Large intestine (tissue), 3 donors: ENCODE measurements around the gene MEGF9. TPM values are rescaled to one million over a fixed set of nuclear protein-coding genes. Genes with fewer than 3 reads are reported as not detected.
"Not testable (repeated sequence)": the region's sequence is repeated elsewhere in the genome, so short reads cannot be mapped to it uniquely, and the experiment has no call there.

Source experiments
- DNase-seq, 2 donors: peaks; one replicate each; pipeline versions ENCODE4 v3.0.0 to v3.0.0-alpha.2; 2013
- H3K27ac ChIP-seq: one replicate; pipeline ENCODE4 v1.5.1; 2013; ENCODE audit warnings: low read length
- H3K27me3 ChIP-seq: 2 replicates; pipeline ENCODE4 v1.6.1; 2013; ENCODE audit warnings: low read length; ENCODE audit not compliant: control insufficient read depth, insufficient read depth
- H3K36me3 ChIP-seq: 2 replicates; pipeline ENCODE4 v1.6.1; 2013; ENCODE audit warnings: low read length; ENCODE audit not compliant: control insufficient read depth, insufficient read depth
- H3K4me1 ChIP-seq: one replicate; pipeline ENCODE4 v1.6.1; 2013; ENCODE audit warnings: low read length; ENCODE audit not compliant: control insufficient read depth, insufficient read depth
- H3K4me3 ChIP-seq: one replicate; pipeline ENCODE4 v1.5.1; 2013; ENCODE audit warnings: low read length
- H3K9me3 ChIP-seq: one replicate; pipeline ENCODE4 v1.6.1; 2013; ENCODE audit warnings: mild to moderate bottlenecking, low read depth, low read length, moderate library complexity; ENCODE audit not compliant: control insufficient read depth
- WGBS: methylation state at CpG from one replicate; pipeline ENCODE4 v1.1.5; 2013; ENCODE audit warnings: low lambda C conversion rate; ENCODE audit not compliant: insufficient coverage; 5-methylcytosine and 5-hydroxymethylcytosine counted together
- polyA plus RNA-seq: library from polyadenylated mRNA; unstranded; fragments of 120-200 nt; gene quantifications from one replicate; pipeline ENCODE4 v1.2.1, GENCODE V29; 2013

MEGF9 gene
- polyA plus RNA-seq, 1 donor = 17.6 TPM

DNA sequence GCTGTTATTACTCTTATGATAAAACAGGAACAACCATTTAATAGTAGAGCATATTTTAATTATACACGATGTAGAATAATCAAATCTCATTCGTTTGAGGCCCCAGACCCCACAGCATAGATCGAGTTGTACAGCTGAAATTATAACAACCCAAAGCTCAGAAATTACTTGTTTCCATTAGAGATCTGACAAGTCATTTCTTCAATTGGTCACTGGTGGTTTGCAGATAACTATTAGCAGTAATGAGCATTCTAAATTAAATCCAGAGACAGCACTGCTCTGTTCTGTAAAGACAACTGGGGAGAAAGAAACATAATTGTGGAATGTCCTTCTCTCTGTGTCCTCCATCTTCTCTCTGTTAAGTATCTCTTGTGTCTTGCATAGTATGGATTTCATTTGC, 147.2 kb downstream of the MEGF9 start:
- peaks cover 73% of the 10 kb centered on the region for H3K36me3 ChIP-seq
- H3K27me3 ChIP-seq = no peaks in the 10 kb centered on the region
- 100% methylated on average over 2 of the region's 3 CpGs for WGBS
- H3K9me3 ChIP-seq = no peaks in the 10 kb centered on the region
- H3K27ac ChIP-seq = no peak overlapping the region
- peaks cover 12% of the 10 kb centered on the region for H3K4me1 ChIP-seq
- no peak overlapping the region for H3K4me3 ChIP-seq
- DNase-seq = no peak

DNA sequence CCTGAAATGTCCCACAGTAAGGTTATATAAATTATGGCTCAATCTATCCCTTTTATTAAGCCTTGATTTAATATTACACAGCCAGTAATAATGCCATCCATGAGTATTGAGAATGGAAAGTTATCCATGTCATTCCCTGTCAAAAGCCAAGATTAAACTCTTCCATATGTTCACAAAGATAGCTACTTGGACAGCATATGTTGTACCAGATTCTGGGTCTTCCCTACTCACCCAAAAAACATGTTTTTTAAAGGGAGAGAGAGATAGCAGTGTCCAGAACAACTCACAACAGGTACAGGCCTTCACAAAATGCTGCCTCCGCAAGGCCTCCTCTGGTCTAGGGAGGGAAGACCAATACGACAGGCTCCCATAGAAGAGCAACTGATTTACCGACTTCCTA, 149.7 kb downstream of the MEGF9 start:
- Histone ChIP-seq H3K27ac (no peak overlapping the region), H3K9me3 (no peaks in the 10 kb centered on the region), H3K4me3 (no peak overlapping the region), H3K27me3 (no peaks in the 10 kb centered on the region), H3K4me1 (no peaks in the 10 kb centered on the region), H3K36me3 (peaks cover 60% of the 10 kb centered on the region)
- no peak for DNase-seq
- no CpG with 5 or more reads among the region's 3 CpGs for WGBS

DNA sequence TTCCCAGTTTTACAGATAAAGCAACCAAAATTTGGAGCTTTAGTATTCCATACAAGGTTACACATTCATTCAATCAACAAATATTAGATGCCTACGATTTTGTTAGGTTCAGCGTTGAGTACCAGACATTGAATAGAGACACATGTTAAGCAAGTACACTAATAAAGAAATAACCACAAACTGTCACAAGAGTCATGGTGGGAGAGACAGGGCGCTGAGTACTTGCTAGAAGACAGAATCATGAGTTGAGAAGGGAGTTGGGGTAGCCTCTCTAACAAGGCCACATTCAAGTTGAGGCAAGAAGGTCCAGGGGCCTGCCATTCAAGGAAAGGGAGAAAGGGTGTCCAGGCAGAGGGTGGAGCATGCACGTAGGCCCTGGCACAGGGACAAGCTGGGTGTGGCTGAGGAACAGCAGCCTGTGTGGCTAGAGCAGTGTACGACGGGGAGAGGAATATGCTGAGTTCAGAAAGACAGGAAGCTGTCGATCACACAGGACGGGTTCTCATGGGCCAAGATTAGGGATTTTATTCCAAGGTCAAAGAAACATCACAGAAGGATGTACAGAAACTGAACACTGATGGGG, 151.3 kb downstream of the MEGF9 start:
- 100% methylated on average over 4 of the region's 8 CpGs for WGBS
- no peak for DNase-seq
- H3K27me3 ChIP-seq = no peaks in the 10 kb centered on the region
- no peak overlapping the region for H3K27ac ChIP-seq
- no peaks in the 10 kb centered on the region for H3K4me1 ChIP-seq
- H3K9me3 ChIP-seq = no peaks in the 10 kb centered on the region
- no peak overlapping the region for H3K4me3 ChIP-seq
- peaks cover 47% of the 10 kb centered on the region for H3K36me3 ChIP-seq

DNA sequence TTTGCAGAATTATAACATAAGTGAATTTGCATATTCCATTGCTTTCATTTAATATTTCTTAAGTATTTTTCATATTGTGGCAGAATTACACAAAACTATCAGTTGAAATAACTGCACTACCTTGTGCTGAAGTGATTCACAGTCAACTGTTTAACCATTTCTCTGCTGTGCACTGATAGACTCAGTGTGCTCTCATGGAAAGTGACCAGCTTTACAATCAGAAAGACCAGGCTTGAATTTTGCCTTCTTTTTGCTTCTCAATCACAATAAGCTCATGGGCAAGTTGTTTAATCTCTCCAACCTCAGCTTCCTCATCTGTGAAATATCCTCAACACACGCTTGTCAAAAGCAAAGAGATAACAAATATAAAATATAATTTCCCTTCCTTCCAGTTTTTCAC, 152.6 kb downstream of the MEGF9 start:
- Histone ChIP-seq H3K9me3 (no peaks in the 10 kb centered on the region), H3K27me3 (no peaks in the 10 kb centered on the region), H3K27ac (no peak overlapping the region), H3K4me1 (no peaks in the 10 kb centered on the region), H3K4me3 (no peak overlapping the region), H3K36me3 (peaks cover 41% of the 10 kb centered on the region)
- no CpG with 5 or more reads among the region's 1 CpG for WGBS
- no peak for DNase-seq

DNA sequence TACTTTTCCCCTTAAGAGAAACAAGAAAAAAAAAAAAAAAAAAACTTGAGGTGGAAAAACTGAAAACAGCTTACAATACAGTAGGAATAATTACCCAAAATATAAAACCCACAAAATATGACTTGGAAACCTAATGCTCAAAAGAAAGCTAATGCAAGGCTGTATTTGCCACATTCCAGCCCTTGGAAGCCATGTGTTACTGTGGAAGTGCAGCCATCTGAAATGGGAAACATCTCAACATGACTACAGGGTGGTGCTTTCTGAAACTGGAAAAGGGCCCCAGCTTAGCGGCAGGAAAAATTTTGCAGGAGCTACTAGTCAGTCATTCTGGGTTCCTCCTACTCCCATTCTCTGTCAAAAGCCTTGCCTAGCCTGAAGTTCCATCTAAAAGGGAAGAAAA, 154.7 kb downstream of the MEGF9 start:
- H3K9me3 ChIP-seq = no peaks in the 10 kb centered on the region
- no peak overlapping the region for H3K4me3 ChIP-seq
- H3K27ac ChIP-seq = no peak overlapping the region
- no peaks in the 10 kb centered on the region for H3K4me1 ChIP-seq
- H3K36me3 ChIP-seq = peaks cover 28% of the 10 kb centered on the region
- no CpG with 5 or more reads among the region's 1 CpG for WGBS
- no peak for DNase-seq
- H3K27me3 ChIP-seq = no peaks in the 10 kb centered on the region

DNA sequence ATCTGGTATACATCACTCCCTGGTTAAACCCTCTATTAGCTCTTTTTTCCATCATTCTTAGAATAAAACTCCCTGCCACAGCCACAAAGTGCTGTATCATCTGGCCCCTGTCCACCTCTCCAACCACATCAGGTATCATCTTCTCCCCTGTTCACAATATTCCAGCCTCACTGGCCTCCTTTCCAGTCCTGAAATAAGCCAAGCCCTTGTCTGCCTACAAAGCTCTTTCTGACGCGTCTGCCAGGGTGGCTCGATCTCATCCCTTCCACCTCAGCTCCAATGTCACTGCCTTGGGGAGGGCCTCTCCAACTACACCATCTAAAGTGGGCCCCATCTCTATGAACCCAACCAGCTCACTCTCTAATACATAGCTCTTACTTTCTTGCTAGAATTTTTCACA, 155.8 kb downstream of the MEGF9 start:
- no CpG with 5 or more reads among the region's 3 CpGs for WGBS
- Histone ChIP-seq H3K36me3 (peaks cover 26% of the 10 kb centered on the region), H3K27me3 (no peaks in the 10 kb centered on the region), H3K9me3 (no peaks in the 10 kb centered on the region), H3K4me3 (no peak overlapping the region), H3K27ac (no peak overlapping the region), H3K4me1 (no peaks in the 10 kb centered on the region)
- DNase-seq = no peak

DNA sequence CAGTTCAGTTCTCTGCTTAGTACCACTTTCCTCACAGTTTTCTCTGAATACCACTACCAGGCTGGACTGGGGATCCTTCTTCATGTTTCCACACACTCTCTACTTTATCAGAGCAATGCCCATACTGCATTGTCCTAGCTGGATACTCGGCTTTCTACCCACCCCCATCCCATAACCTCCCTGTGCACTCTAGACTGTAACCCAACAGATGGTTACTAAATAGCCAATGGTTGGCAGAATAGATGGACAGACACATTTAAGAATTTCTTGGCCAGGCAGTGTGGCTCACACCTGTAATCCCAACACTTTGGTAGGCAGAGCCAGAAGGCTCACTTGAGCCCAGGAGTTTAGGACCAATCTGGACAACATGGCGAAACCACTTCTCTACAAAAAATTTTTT, 157.1 kb downstream of the MEGF9 start:
- no peak overlapping the region for H3K4me3 ChIP-seq
- no peaks in the 10 kb centered on the region for H3K4me1 ChIP-seq
- no peaks in the 10 kb centered on the region for H3K27me3 ChIP-seq
- H3K36me3 ChIP-seq = peaks cover 14% of the 10 kb centered on the region
- H3K9me3 ChIP-seq = no peaks in the 10 kb centered on the region
- WGBS = no CpG with 5 or more reads among the region's 2 CpGs
- H3K27ac ChIP-seq = no peak overlapping the region
- DNase-seq = no peak

DNA sequence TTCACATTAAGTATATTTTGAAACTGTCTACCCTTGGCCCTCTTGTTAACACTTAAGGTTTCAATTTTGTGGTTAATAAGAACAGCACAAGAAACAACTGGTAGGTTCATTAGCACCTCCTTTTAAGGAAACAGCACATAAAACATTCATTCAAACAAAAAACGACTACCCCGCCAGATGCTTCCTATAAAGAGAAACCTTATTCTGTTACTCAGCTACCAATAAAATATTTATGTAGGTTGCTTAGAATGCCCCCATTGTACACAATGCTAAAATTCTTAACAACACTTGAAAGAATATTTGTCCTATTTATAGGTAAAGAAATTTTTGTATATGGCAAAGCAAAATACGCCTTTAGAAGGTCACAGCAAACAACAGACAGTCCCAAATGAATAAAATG, 157.5 kb downstream of the MEGF9 start:
- 86% methylated on average over 1 of the region's 3 CpGs for WGBS
- Histone ChIP-seq H3K27me3 (no peaks in the 10 kb centered on the region), H3K4me1 (no peaks in the 10 kb centered on the region), H3K27ac (no peak overlapping the region), H3K4me3 (no peak overlapping the region), H3K9me3 (no peaks in the 10 kb centered on the region), H3K36me3 (peaks cover 12% of the 10 kb centered on the region)
- no peak for DNase-seq

DNA sequence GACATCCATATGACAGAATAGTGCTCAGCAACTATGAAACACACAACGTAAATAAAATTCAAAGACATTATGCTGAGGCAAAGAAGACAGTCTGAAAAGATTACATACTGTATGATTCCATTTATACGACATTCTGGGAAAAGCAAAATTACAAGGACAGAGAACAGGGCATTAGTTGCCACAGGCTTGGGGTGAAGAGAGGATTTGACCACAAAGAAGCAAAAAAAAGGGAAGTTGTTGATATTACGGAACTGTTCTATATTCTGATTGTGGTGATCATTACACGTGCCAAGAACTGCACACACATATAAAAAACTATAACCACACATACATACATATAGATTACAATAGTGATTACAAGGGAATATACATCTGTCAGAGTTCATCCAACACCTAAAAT, 158.4 kb downstream of the MEGF9 start:
- H3K27ac ChIP-seq = no peak overlapping the region
- no peak for DNase-seq
- no peak overlapping the region for H3K4me3 ChIP-seq
- H3K4me1 ChIP-seq = no peaks in the 10 kb centered on the region
- H3K27me3 ChIP-seq = no peaks in the 10 kb centered on the region
- no peaks in the 10 kb centered on the region for H3K9me3 ChIP-seq
- peaks cover 11% of the 10 kb centered on the region for H3K36me3 ChIP-seq
- WGBS = 100% methylated on average over 2 of the region's 4 CpGs

DNA sequence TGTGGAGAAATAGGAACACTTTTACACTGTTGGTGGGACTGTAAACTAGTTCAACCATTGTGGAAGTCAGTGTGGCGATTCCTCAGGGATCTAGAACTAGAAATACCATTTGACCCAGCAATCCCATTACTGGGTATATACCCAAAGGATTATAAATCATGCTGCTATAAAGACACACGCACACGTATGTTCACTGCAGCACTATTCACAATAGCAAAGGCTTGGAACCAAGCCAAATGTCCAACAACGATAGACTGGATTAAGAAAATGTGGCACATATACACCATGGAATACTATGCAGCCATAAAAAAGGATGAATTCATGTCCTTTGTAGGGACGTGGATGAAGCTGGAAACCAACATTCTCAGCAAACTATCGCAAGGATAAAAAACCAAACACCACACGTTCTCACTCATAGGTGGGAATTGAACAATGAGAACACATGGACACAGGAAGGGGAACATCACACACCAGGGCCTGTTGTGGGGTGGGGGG, 162.0 kb downstream of the MEGF9 start:
- not testable (repeated sequence) for H3K4me1 ChIP-seq, H3K9me3 ChIP-seq, H3K27me3 ChIP-seq, H3K4me3 ChIP-seq, DNase-seq, H3K27ac ChIP-seq
- H3K36me3 ChIP-seq = peaks cover 38% of the 10 kb centered on the region
- WGBS = no CpG with 5 or more reads among the region's 7 CpGs
